Vagina (tissue), 2 donors: ENCODE measurements around the gene ZNF385B. TPM values are rescaled to one million over a fixed set of nuclear protein-coding genes. Genes with fewer than 3 reads are reported as not detected.

Source experiments
- DNase-seq, 2 donors: peaks; one replicate each; pipeline ENCODE4 v3.0.0-alpha.2; 2017; ENCODE audit errors: extremely low spot score in 2 of 2
- H3K27ac ChIP-seq: fragments of 200-600 bp; sonication (generic); one replicate; pipeline ENCODE4 v1.5.1; 2019
- H3K27me3 ChIP-seq: fragments of 200-600 bp; sonication (generic); one replicate; pipeline ENCODE4 v1.5.1; 2019
- H3K36me3 ChIP-seq, 2 donors: fragments of 200-600 bp; sonication (generic); one replicate each; pipeline ENCODE4 v1.5.1; 2017 to 2019
- H3K4me1 ChIP-seq: fragments of 200-600 bp; sonication (generic); one replicate; pipeline ENCODE4 v1.5.1; 2019
- H3K4me3 ChIP-seq, 2 donors: fragments of 200-600 bp; sonication (generic); 1 replicate in 1 of 2; 2 replicates in 1 of 2; pipeline ENCODE4 v1.5.1; 2016 to 2019
- H3K9me3 ChIP-seq: fragments of 200-600 bp; sonication (generic); one replicate; pipeline ENCODE4 v1.5.1; 2019
- CTCF ChIP-seq, 3 experiments: fragments of 450-650 bp in 2 of 3; fragments of 200-600 bp in 1 of 3; sonication (generic) in 1 of 3; IDR thresholded peaks; one replicate each; pipeline ENCODE4 v1.5.1; 2017 to 2019; ENCODE audit warnings: antibody characterized with exemption in 3 of 3, mild to moderate bottlenecking in 2 of 3, moderate library complexity in 2 of 3
- POLR2A ChIP-seq, 2 donors: fragments of 450-650 bp; IDR thresholded peaks; one replicate each; pipeline ENCODE4 v1.6.1; 2017; ENCODE audit warnings: antibody characterized with exemption in 2 of 2, mild to moderate bottlenecking in 2 of 2, moderate library complexity in 2 of 2
- POLR2AphosphoS5 ChIP-seq, 2 donors: sonication (generic); formaldehyde crosslinking; IDR thresholded peaks; one replicate each; pipeline ENCODE4 v1.9.0; 2017; ENCODE audit warnings: antibody characterized with exemption in 2 of 2, mild to moderate bottlenecking in 2 of 2, low read depth in 1 of 2; ENCODE audit not compliant: insufficient read depth in 1 of 2
- intact Hi-C: fragments of 100-400 bp; cut with DNase I; formaldehyde crosslinking; loops from one replicate; pipeline ENCODE4 v1.15.1; 2023
- total RNA-seq: library from RNA; depleted of rRNA; stranded (reverse); fragments of >200 nt; gene quantifications from one replicate; pipeline ENCODE4 v1.2.3, GENCODE V29; 2016

The ZNF385B gene
- total RNA-seq, 1 donor from 2014 or later, result 11.5 TPM

GRCh38 chr2:179455824-179456223 is 405.6 kb downstream of the ZNF385B start:
- Histone ChIP-seq H3K4me3 (no peak overlapping the region), H3K9me3 (no peaks in the 10 kb centered on the region), H3K4me1 (no peaks in the 10 kb centered on the region), H3K27me3 (no peaks in the 10 kb centered on the region), H3K27ac (no peak overlapping the region), H3K36me3 (no peaks in the 10 kb centered on the region)
- intact Hi-C loops, result no loop called here
- DNase-seq, result no peak
- no peak for TF ChIP-seq POLR2AphosphoS5 (IDR thresholded peaks at IDR 0.05; ENCODE audit: insufficient read depth in 1 of 2, low read depth in 1 of 2)
- no peak for TF ChIP-seq POLR2A (IDR thresholded peaks at IDR 0.05)
- TF ChIP-seq CTCF (IDR thresholded peaks at IDR 0.05), result no peak

- H3K27me3 ChIP-seq, result no peaks in the 10 kb centered on the region
- no peak overlapping the region for H3K27ac ChIP-seq
- intact Hi-C loops, result no loop called here
- H3K9me3 ChIP-seq, result no peaks in the 10 kb centered on the region
- H3K36me3 ChIP-seq, result no peaks in the 10 kb centered on the region
- H3K4me3 ChIP-seq, result no peak overlapping the region
- no peak for DNase-seq
- TF ChIP-seq CTCF (IDR thresholded peaks at IDR 0.05), result no peak
- H3K4me1 ChIP-seq, result no peaks in the 10 kb centered on the region
Measured at GRCh38 chr2:179455172-179455524, 406.3 kb downstream of the ZNF385B start.

GRCh38 chr2:179454443-179455171 is 406.8 kb downstream of the ZNF385B start:
- DNase-seq, result no peak
- Histone ChIP-seq H3K4me1 (no peaks in the 10 kb centered on the region), H3K36me3 (no peaks in the 10 kb centered on the region), H3K27ac (no peak overlapping the region), H3K27me3 (no peaks in the 10 kb centered on the region), H3K9me3 (no peaks in the 10 kb centered on the region), H3K4me3 (no peak overlapping the region)
- intact Hi-C loops, result no loop called here
- no peak for TF ChIP-seq CTCF (IDR thresholded peaks at IDR 0.05)
- no peak for TF ChIP-seq POLR2AphosphoS5 (IDR thresholded peaks at IDR 0.05; ENCODE audit: insufficient read depth in 1 of 2, low read depth in 1 of 2)

- intact Hi-C loops, result no loop called here
Measured at GRCh38 chr2:179449010-179449409, 412.4 kb downstream of the ZNF385B start.

More at GRCh38 chr2:179449010-179449409, 412.4 kb downstream of the ZNF385B start:
- H3K4me1 ChIP-seq, result no peaks in the 10 kb centered on the region
- H3K27me3 ChIP-seq, result no peaks in the 10 kb centered on the region
- TF ChIP-seq CTCF (IDR thresholded peaks at IDR 0.05) (no peak), POLR2A (IDR thresholded peaks at IDR 0.05) (no peak), POLR2AphosphoS5 (IDR thresholded peaks at IDR 0.05; ENCODE audit: insufficient read depth in 1 of 2, low read depth in 1 of 2) (no peak)
- no peak overlapping the region for H3K4me3 ChIP-seq
- DNase-seq, result no peak
- no peaks in the 10 kb centered on the region for H3K9me3 ChIP-seq
- H3K36me3 ChIP-seq, result no peaks in the 10 kb centered on the region
- H3K27ac ChIP-seq, result no peak overlapping the region
